HCT116 (cell line): ENCODE results near the gene LRRTM2. TPM values are rescaled to one million over a fixed set of nuclear protein-coding genes. Genes with fewer than 3 reads are reported as not detected.

Source experiments
- ATAC-seq: fragments of 200-7000 bp; cut with Tn5 transposase; 2 replicates; pipeline ENCODE4 v1.9.1; 2020; ENCODE audit warnings: mild to moderate bottlenecking, moderate library complexity
- BruUV-seq: library from RNA; stranded (reverse); fragments of 400-500 nt; replicated peaks from 2 replicates; lab custom pipeline; 2021; lab: Mats Ljungman, UMichigan
- CTCF ChIA-PET: fragments of 300-600 bp; sonication (Branson Sonifier 250); formaldehyde crosslinking; loops from one replicate; lab custom pipeline; 2021; ENCODE audit warnings: antibody characterized with exemption; lab: Charles Lee
- POLR2A ChIA-PET: fragments of 300-600, 350-600 bp; sonication (Branson Sonifier 250); formaldehyde crosslinking; loops from one replicate; lab custom pipeline; 2021; ENCODE audit warnings: antibody characterized with exemption; lab: Charles Lee
- RAD21 ChIA-PET, 2 experiments: fragments of 300-600 bp; sonication (Branson Sonifier 250); formaldehyde crosslinking; loops; one replicate each; lab custom pipeline; 2023; ENCODE audit warnings: low total read pairs in 2 of 2; ENCODE audit not compliant: uncharacterized antibody in 2 of 2, unreplicated experiment in 2 of 2, low non-redundant PET in 1 of 2; lab: Charles Lee
- DNase-seq: peaks from one replicate; pipeline ENCODE4 v3.0.0-alpha.2; 2010; ENCODE audit warnings: low read depth, low spot score
- H2AFZ ChIP-seq: fragments of 200-600 bp; shearing (Covaris generic), sonication (generic); 2 replicates; pipeline ENCODE4 v1.6.1; 2017; ENCODE audit warnings: low read depth, mixed run types, mixed read lengths, antibody characterized with exemption, low read length; ENCODE audit not compliant: poor library complexity, severe bottlenecking
- H3K27ac ChIP-seq: 2 replicates; pipeline ENCODE4 v1.5.1; 2012; ENCODE audit warnings: low read depth, low read length
- H3K27me3 ChIP-seq: fragments of 200-600 bp; sonication (generic); 2 replicates; pipeline ENCODE4 v1.6.1; 2016; ENCODE audit warnings: mixed run types, low read length, mixed read lengths; ENCODE audit not compliant: insufficient read depth
- H3K36me3 ChIP-seq, 2 experiments: fragments of 200-500 bp in 1 of 2; fragments of 200-600 bp in 1 of 2; sonication (Bioruptor generic) in 1 of 2; sonication (generic) in 1 of 2; 2 replicates each; pipeline versions ENCODE4 v1.5.1 to v1.6.1; 2014 to 2016; ENCODE audit warnings: low read length in 2 of 2, inconsistent platforms in 1 of 2, mixed read lengths in 1 of 2, mixed run types in 1 of 2; ENCODE audit not compliant: insufficient read depth in 2 of 2, control insufficient read depth in 1 of 2
- H3K4me1 ChIP-seq, 2 experiments: fragments of 200-600 bp in 1 of 2; sonication (generic) in 1 of 2; 2 replicates each; pipeline versions ENCODE4 v1.5.1 to v1.6.1; 2012 to 2017; ENCODE audit warnings: low read length in 2 of 2, inconsistent platforms in 1 of 2, mild to moderate bottlenecking in 1 of 2, mixed read lengths in 1 of 2, mixed run types in 1 of 2, moderate library complexity in 1 of 2; ENCODE audit not compliant: insufficient read depth in 2 of 2, control insufficient read depth in 1 of 2
- H3K4me2 ChIP-seq: fragments of 200-600 bp; sonication (generic); 2 replicates; pipeline ENCODE4 v1.6.1; 2017; ENCODE audit warnings: mixed run types, low read length, mixed read lengths
- H3K4me3 ChIP-seq, 2 experiments: fragments of 200-600 bp in 1 of 2; sonication (generic) in 1 of 2; replicated peaks in 1 of 2; 2 replicates each; pipeline ENCODE4 v1.5.1; 2011 to 2016; ENCODE audit warnings: low read length in 2 of 2, control low read depth in 1 of 2, low read depth in 1 of 2, mild to moderate bottlenecking in 1 of 2, mixed read lengths in 1 of 2, mixed run types in 1 of 2
- H3K79me2 ChIP-seq: fragments of 200-600 bp; sonication (generic); 2 replicates; pipeline ENCODE4 v1.6.1; 2017; ENCODE audit warnings: mild to moderate bottlenecking, mixed run types, low read length, moderate library complexity, mixed read lengths; ENCODE audit not compliant: insufficient read depth
- H3K9ac ChIP-seq: fragments of 200-600 bp; sonication (generic); 2 replicates; pipeline ENCODE4 v1.6.1; 2016; ENCODE audit warnings: low read length, mixed read lengths
- H3K9me2 ChIP-seq: fragments of 200-600 bp; sonication (generic), shearing (Covaris generic); 2 replicates; pipeline ENCODE4 v1.6.1; 2017; ENCODE audit warnings: mixed run types, mild to moderate bottlenecking, moderate library complexity; ENCODE audit not compliant: insufficient read depth
- H3K9me3 ChIP-seq, 2 experiments: fragments of 200-500 bp in 1 of 2; fragments of 200-600 bp in 1 of 2; sonication (Bioruptor generic) in 1 of 2; sonication (generic) in 1 of 2; 2 replicates each; pipeline ENCODE4 v1.6.1; 2014 to 2017; ENCODE audit warnings: low read length in 2 of 2, mixed read lengths in 2 of 2, inconsistent platforms in 1 of 2, low read depth in 1 of 2, mild to moderate bottlenecking in 1 of 2, mixed run types in 1 of 2, moderate library complexity in 1 of 2; ENCODE audit not compliant: control insufficient read depth in 1 of 2, insufficient read depth in 1 of 2
- H4K20me1 ChIP-seq: fragments of 200-600 bp; sonication (generic), shearing (Covaris generic); 2 replicates; pipeline ENCODE4 v1.6.1; 2017; ENCODE audit warnings: mixed run types, mild to moderate bottlenecking, moderate library complexity; ENCODE audit not compliant: insufficient read depth
- CTCF ChIP-seq, 3 experiments: fragments of 200-600 bp in 1 of 3; sonication (generic) in 1 of 3; IDR thresholded peaks in 2 of 3; conservative IDR thresholded peaks in 1 of 3; 2 replicates each; pipeline ENCODE4 v1.5.1; 2012 to 2017; ENCODE audit warnings: low read depth in 2 of 3, low read length in 2 of 3, antibody characterized with exemption in 1 of 3, borderline replicate concordance in 1 of 3, control low read depth in 1 of 3, mild to moderate bottlenecking in 1 of 3, mixed read lengths in 1 of 3, mixed run types in 1 of 3, moderate library complexity in 1 of 3; ENCODE audit not compliant: insufficient read depth in 1 of 3
- SRF ChIP-seq: IDR thresholded peaks from 2 replicates; pipeline ENCODE4 v1.6.1; 2012; ENCODE audit warnings: low read depth
- YY1 ChIP-seq: IDR thresholded peaks from 2 replicates; pipeline ENCODE4 v1.6.1; 2011; ENCODE audit warnings: low read length, low read depth, moderate library complexity, mild to moderate bottlenecking; ENCODE audit not compliant: insufficient replicate concordance; ENCODE audit errors: extremely low read depth
- ZBTB33 ChIP-seq: IDR thresholded peaks from 2 replicates; pipeline ENCODE4 v1.6.1; 2011; ENCODE audit warnings: mild to moderate bottlenecking, low read length, moderate library complexity; ENCODE audit not compliant: insufficient replicate concordance; ENCODE audit errors: extremely low read depth
- intact Hi-C: fragments of 100-400 bp; cut with micrococcal nuclease; formaldehyde crosslinking; loops from 2 replicates; pipeline ENCODE4 v1.10.0; 2022
- total RNA-seq: library from RNA; stranded (reverse); gene quantifications from one replicate; pipeline ENCODE4 v1.2.1, GENCODE V29; 2021; ENCODE audit not compliant: unreplicated experiment

Gene LRRTM2
- total RNA-seq, 1 experiment from 2014 or later: not detected

GRCh38 chr5:138903130-138903775, 28.1 kb upstream of the LRRTM2 start (continued):
- no peak for TF ChIP-seq ZBTB33

GRCh38 chr5:138901716-138902115, 26.6 kb upstream of the LRRTM2 start:
- CTCF ChIA-PET: no interaction called here
- peaks cover 6 to 7% of the 10 kb centered on the region in 2 experiments; a peak in 2 of 4 replicates for H3K36me3 ChIP-seq
- no peaks in the 10 kb centered on the region for H3K9me2 ChIP-seq
- H3K27me3 ChIP-seq: no peaks in the 10 kb centered on the region
- H4K20me1 ChIP-seq: no peaks in the 10 kb centered on the region; the same call in 1 of the 2 replicates
- peaks cover 0 to 28% of the 10 kb centered on the region in 2 experiments; a peak in 2 of 4 replicates for H3K4me1 ChIP-seq
- RAD21 ChIA-PET: no interaction called here
- POLR2A ChIA-PET: no interaction called here
- no peaks in the 10 kb centered on the region; the same call in 1 of the 2 replicates for H3K79me2 ChIP-seq
- no peak overlapping the region for H3K9ac ChIP-seq
- DNase-seq: no peak
- no TSS peak for BruUV-seq
- ATAC-seq: no peak
- no peaks in the 10 kb centered on the region for H3K9me3 ChIP-seq
- TF ChIP-seq CTCF (IDR thresholded peaks at IDR 0.05 in 2 of 3, conservative IDR thresholded peaks at IDR 0.05 in 1 of 3; ENCODE audit: borderline replicate concordance in 1 of 3, insufficient read depth in 1 of 3, low read depth in 2 of 3, low read length in 2 of 3): no peak
- TF ChIP-seq YY1: no peak
- TF ChIP-seq SRF: no peak
- H3K27ac ChIP-seq: no peak overlapping the region
- no peak overlapping the region for H2AFZ ChIP-seq
- no peak overlapping the region for H3K4me2 ChIP-seq
- intact Hi-C loops: no loop called here
- H3K4me3 ChIP-seq: no peak overlapping the region
